ENCODE results near the gene PRKCQ. TPM values are rescaled to one million over a fixed set of nuclear protein-coding genes. Genes with fewer than 3 reads are reported as not detected.

PRKCQ gene
- total and polyA plus RNA-seq, 4 donors, result 0.13 to 3.3 (median 0.45) TPM

DNA sequence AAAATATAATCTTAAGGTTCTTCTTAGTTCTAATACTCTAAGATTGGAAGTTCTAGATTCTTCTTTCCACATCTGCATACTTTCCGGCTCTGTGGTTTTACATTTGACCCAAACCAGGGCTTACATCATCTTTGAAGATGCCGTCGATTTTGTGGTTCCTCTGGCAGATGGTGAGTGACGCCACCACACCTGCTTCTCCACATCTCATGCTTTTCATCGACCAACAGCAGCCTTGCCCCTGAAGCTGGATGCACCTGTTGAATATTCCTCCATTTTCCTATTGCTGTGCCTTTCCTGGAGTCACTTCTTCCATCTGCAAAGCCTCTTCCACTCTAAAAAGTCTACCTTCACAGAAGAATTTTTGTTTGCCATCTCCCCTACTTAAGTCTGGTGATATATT lies 121.3 kb downstream of the PRKCQ start:
- Histone ChIP-seq H3K27ac (ENCODE audit: low read depth in 1 of 2, low read length in 2 of 2) (no peak overlapping the region), H3K4me1 (ENCODE audit: control insufficient read depth in 4 of 4, insufficient read depth in 4 of 4, low read length in 3 of 4) (no peaks in the 10 kb centered on the region), H3K27me3 (ENCODE audit: control insufficient read depth in 4 of 4, insufficient read depth in 4 of 4, low read length in 3 of 4) (no peaks in the 10 kb centered on the region), H3K9me3 (ENCODE audit: control insufficient read depth in 4 of 4, low read length in 3 of 4) (peaks cover 0 to 2% (median 0%) of the 10 kb centered on the region in 4 donors), H3K9ac (ENCODE audit: low read depth in 1 of 2, low read length in 2 of 2) (no peak overlapping the region), H3K36me3 (ENCODE audit: control insufficient read depth in 4 of 4, insufficient read depth in 3 of 4, low read depth in 1 of 4, low read length in 3 of 4) (no peaks in the 10 kb centered on the region), H3K4me3 (ENCODE audit: low read depth in 1 of 3, low read length in 3 of 3) (no peak overlapping the region)
- WGBS, result 85% methylated on average over 5 of the region's 5 CpGs
- TF ChIP-seq MAX (IDR thresholded peaks at IDR 0.05) (no peak), REST (IDR thresholded peaks at IDR 0.05) (no peak), EGR1 (IDR thresholded peaks at IDR 0.05; ENCODE audit: low read depth in 2 of 2) (no peak), SP1 (IDR thresholded peaks at IDR 0.05) (no peak), GABPA (IDR thresholded peaks at IDR 0.05 in 1 of 2, conservative IDR thresholded peaks at IDR 0.05 in 1 of 2) (no peak), FOXA2 (IDR thresholded peaks at IDR 0.05) (no peak), YY1 (IDR thresholded peaks at IDR 0.05) (no peak), CTCF (IDR thresholded peaks at IDR 0.05; ENCODE audit: low read depth, low read length, missing input control) (no peak)
- DNase-seq (ENCODE audit: low spot score), result no peak

GRCh38 chr10:6457376-6457775 lies 122.7 kb downstream of the PRKCQ start:
- 84% methylated on average over 5 of the region's 5 CpGs for WGBS
- no peak overlapping the region for H3K9ac ChIP-seq (ENCODE audit: low read depth in 1 of 2, low read length in 2 of 2)
- H3K27ac ChIP-seq (ENCODE audit: low read depth in 1 of 2, low read length in 2 of 2), result no peak overlapping the region
- no peak for TF ChIP-seq NR2F2 (IDR thresholded peaks at IDR 0.05)
- TF ChIP-seq ZBTB33 (IDR thresholded peaks at IDR 0.05), result no peak
- TF ChIP-seq SP1 (IDR thresholded peaks at IDR 0.05), result no peak
- no peak for TF ChIP-seq GABPA (IDR thresholded peaks at IDR 0.05 in 1 of 2, conservative IDR thresholded peaks at IDR 0.05 in 1 of 2)
- TF ChIP-seq JUND (IDR thresholded peaks at IDR 0.05), result no peak
- TF ChIP-seq ATF3 (IDR thresholded peaks at IDR 0.05), result no peak
- TF ChIP-seq MAX (IDR thresholded peaks at IDR 0.05), result no peak
- no peak for TF ChIP-seq RXRA (IDR thresholded peaks at IDR 0.05)
- TF ChIP-seq CTCF (IDR thresholded peaks at IDR 0.05; ENCODE audit: low read depth, low read length, missing input control), result no peak
- no peak for TF ChIP-seq HNF4G (IDR thresholded peaks at IDR 0.05)
- no peak for TF ChIP-seq REST (IDR thresholded peaks at IDR 0.05)
- no peak for TF ChIP-seq HNF4A (conservative IDR thresholded peaks at IDR 0.05)
- no peak for TF ChIP-seq YY1 (IDR thresholded peaks at IDR 0.05)
- peaks cover 0 to 2% (median 0%) of the 10 kb centered on the region in 4 donors for H3K9me3 ChIP-seq (ENCODE audit: control insufficient read depth in 4 of 4, low read length in 3 of 4)
- H3K27me3 ChIP-seq (ENCODE audit: control insufficient read depth in 4 of 4, insufficient read depth in 4 of 4, low read length in 3 of 4), result no peaks in the 10 kb centered on the region
- no peaks in the 10 kb centered on the region for H3K4me1 ChIP-seq (ENCODE audit: control insufficient read depth in 4 of 4, insufficient read depth in 4 of 4, low read length in 3 of 4)
- no peak for DNase-seq (ENCODE audit: low spot score)
- no peak overlapping the region for H3K4me3 ChIP-seq (ENCODE audit: low read depth in 1 of 3, low read length in 3 of 3)
- H3K36me3 ChIP-seq (ENCODE audit: control insufficient read depth in 4 of 4, insufficient read depth in 3 of 4, low read depth in 1 of 4, low read length in 3 of 4), result no peaks in the 10 kb centered on the region

All from liver (tissue), 9 donors.